IPS-15b (cell line): Measurements from ENCODE around the gene SELENOO.

Experiments
- H3K27me3 ChIP-seq: one replicate; pipeline ENCODE4 v1.6.1; 2013; ENCODE audit warnings: low read length; ENCODE audit not compliant: control insufficient read depth, insufficient read depth
- H3K36me3 ChIP-seq: one replicate; pipeline ENCODE4 v1.6.1; 2013; ENCODE audit warnings: low read length; ENCODE audit not compliant: control insufficient read depth, insufficient read depth
- H3K4me1 ChIP-seq: one replicate; pipeline ENCODE4 v1.6.1; 2013; ENCODE audit warnings: mild to moderate bottlenecking, low read length; ENCODE audit not compliant: control insufficient read depth, insufficient read depth
- H3K4me3 ChIP-seq: one replicate; pipeline ENCODE4 v1.5.1; 2013; ENCODE audit warnings: low read depth, low read length
- H3K9ac ChIP-seq: one replicate; pipeline ENCODE4 v1.6.1; 2013; ENCODE audit warnings: low read depth, mild to moderate bottlenecking, low read length
- H3K9me3 ChIP-seq: one replicate; pipeline ENCODE4 v1.6.1; 2013; ENCODE audit warnings: mild to moderate bottlenecking, low read length; ENCODE audit not compliant: control insufficient read depth, insufficient read depth

SELENOO gene

GRCh38 chr22:50219800-50220602, 19.2 kb downstream of the SELENOO start:
- Histone ChIP-seq H3K36me3 (peaks cover 81% of the 10 kb centered on the region), H3K27me3 (no peaks in the 10 kb centered on the region), H3K4me1 (no peaks in the 10 kb centered on the region), H3K9ac (no peak overlapping the region), H3K4me3 (no peak overlapping the region), H3K9me3 (no peaks in the 10 kb centered on the region)

DNA sequence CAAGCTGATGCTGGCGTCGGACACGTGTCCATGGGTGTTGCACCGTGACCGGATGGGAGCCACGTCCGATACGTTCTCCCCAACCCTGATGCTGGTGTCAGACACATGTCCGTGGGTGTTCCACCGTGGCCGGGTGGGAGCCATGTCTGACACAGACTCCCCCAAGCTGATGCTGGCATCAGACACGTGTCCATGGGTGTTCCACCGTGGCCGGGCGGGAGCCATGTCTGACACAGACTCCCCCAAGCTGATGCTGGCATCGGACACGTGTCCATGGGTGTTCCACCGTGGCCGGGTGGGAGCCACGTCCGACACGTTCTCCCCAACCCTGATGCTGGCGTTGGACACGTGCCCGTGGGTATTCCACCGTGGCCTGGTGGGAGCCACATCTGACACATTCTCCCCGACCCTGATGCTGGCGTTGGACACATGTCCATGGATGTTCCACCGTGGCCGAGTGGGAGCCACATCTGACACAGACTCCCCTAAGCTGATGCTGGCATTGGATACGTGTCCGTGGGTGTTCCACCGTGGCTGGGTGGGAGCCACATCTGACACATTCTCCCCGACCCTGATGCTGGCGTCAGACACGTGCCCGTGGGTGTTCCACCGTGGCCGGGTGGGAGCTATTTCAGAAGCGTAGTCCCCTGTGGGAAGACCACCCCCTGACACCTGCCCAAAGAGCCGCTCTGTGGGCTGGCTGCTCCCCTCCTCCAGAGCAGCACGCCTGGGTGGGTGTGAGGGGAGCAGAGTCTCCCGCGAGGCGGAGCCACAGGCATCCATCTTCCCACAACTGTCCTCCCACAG, 20.0 kb downstream of the SELENOO start:
- Histone ChIP-seq H3K36me3 (peaks cover 73% of the 10 kb centered on the region), H3K4me1 (no peaks in the 10 kb centered on the region), H3K4me3 (no peak overlapping the region), H3K9me3 (no peaks in the 10 kb centered on the region), H3K27me3 (no peaks in the 10 kb centered on the region), H3K9ac (no peak overlapping the region)

- H3K36me3 ChIP-seq: peaks cover 64% of the 10 kb centered on the region
- no peaks in the 10 kb centered on the region for H3K4me1 ChIP-seq
- no peak overlapping the region for H3K4me3 ChIP-seq
- H3K9me3 ChIP-seq: no peaks in the 10 kb centered on the region
- H3K9ac ChIP-seq: no peak overlapping the region
- H3K27me3 ChIP-seq: no peaks in the 10 kb centered on the region
Observed at GRCh38 chr22:50221410-50222300, 20.8 kb downstream of the SELENOO start.

GRCh38 chr22:50222508-50222907, 21.7 kb downstream of the SELENOO start:
- Histone ChIP-seq H3K4me1 (no peaks in the 10 kb centered on the region), H3K4me3 (no peak overlapping the region), H3K27me3 (no peaks in the 10 kb centered on the region), H3K9me3 (no peaks in the 10 kb centered on the region), H3K36me3 (peaks cover 56% of the 10 kb centered on the region), H3K9ac (no peak overlapping the region)

DNA sequence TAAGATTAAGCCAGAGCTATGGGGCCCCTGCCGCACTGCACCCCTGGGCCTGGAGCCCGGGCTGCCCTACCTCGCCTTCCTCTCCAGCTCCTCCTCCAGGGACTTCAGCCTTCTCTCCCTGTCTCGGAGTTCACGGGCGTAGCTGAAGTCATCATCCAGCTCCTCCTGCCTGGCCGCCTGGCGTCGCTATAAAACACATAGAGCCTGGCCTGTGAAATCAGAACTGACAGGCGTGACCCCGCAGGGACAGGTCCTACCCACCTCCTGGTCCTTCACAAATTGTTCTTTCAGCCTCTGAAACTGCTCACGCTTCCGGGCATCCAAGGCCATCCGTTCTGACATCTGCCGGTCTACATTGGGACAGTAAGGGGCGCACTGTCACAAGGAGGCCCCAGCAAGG, 23.3 kb downstream of the SELENOO start:
- Histone ChIP-seq H3K27me3 (no peaks in the 10 kb centered on the region), H3K4me3 (no peak overlapping the region), H3K9me3 (no peaks in the 10 kb centered on the region), H3K4me1 (no peaks in the 10 kb centered on the region), H3K36me3 (peaks cover 40% of the 10 kb centered on the region), H3K9ac (no peak overlapping the region)

- Histone ChIP-seq H3K9me3 (no peaks in the 10 kb centered on the region), H3K9ac (no peak overlapping the region), H3K4me1 (no peaks in the 10 kb centered on the region), H3K36me3 (peaks cover 39% of the 10 kb centered on the region), H3K27me3 (no peaks in the 10 kb centered on the region), H3K4me3 (no peak overlapping the region)
Observed at GRCh38 chr22:50225200-50225969, 24.6 kb downstream of the SELENOO start.

- Histone ChIP-seq H3K9ac (no peak overlapping the region), H3K9me3 (no peaks in the 10 kb centered on the region), H3K36me3 (peaks cover 30% of the 10 kb centered on the region), H3K4me1 (no peaks in the 10 kb centered on the region), H3K4me3 (no peak overlapping the region), H3K27me3 (no peaks in the 10 kb centered on the region)
Observed at GRCh38 chr22:50226063-50226874, 25.5 kb downstream of the SELENOO start.

GRCh38 chr22:50226875-50227165, 26.0 kb downstream of the SELENOO start:
- no peaks in the 10 kb centered on the region for H3K9me3 ChIP-seq
- no peak overlapping the region for H3K4me3 ChIP-seq
- no peaks in the 10 kb centered on the region for H3K27me3 ChIP-seq
- peaks cover 24% of the 10 kb centered on the region for H3K36me3 ChIP-seq
- H3K4me1 ChIP-seq: no peaks in the 10 kb centered on the region
- H3K9ac ChIP-seq: no peak overlapping the region

DNA sequence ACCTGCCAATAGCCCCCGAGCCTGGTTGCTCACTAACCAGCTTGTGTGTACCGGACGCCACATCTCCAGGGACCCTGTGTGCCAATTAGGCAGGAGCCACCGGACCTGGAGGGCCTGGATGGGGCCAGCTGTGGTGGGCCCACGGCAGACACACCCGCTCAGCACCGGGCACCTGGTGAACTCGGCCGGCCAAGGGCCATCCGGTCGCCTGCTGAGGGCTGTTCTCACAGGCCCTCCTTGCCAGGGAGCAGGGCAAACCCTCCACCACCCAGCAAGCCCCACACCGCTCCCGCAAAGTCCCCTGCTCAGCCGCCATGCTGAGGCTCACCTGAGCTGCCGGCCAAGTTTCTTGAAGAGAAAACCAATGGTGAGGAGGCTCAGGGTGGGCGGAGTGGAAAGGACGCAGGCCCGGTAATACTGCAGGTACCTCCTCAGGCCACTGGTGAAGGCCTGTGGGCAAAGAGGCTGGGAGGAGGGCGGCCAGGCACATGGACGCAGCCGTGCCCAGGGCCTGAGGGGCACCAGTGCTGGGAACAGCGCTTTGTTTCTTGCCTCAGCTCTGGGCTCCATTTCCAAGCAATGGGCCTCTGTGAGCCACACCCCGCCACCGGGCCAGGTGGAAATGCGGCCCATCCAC, 26.9 kb downstream of the SELENOO start:
- H3K27me3 ChIP-seq: no peaks in the 10 kb centered on the region
- no peak overlapping the region for H3K4me3 ChIP-seq
- peaks cover 18% of the 10 kb centered on the region for H3K36me3 ChIP-seq
- H3K9me3 ChIP-seq: no peaks in the 10 kb centered on the region
- H3K4me1 ChIP-seq: no peaks in the 10 kb centered on the region
- H3K9ac ChIP-seq: no peak overlapping the region

GRCh38 chr22:50228366-50228765, 27.6 kb downstream of the SELENOO start:
- peaks cover 13% of the 10 kb centered on the region for H3K36me3 ChIP-seq
- H3K4me3 ChIP-seq: no peak overlapping the region
- no peaks in the 10 kb centered on the region for H3K4me1 ChIP-seq
- no peaks in the 10 kb centered on the region for H3K27me3 ChIP-seq
- H3K9me3 ChIP-seq: no peaks in the 10 kb centered on the region
- H3K9ac ChIP-seq: no peak overlapping the region
